SJCRH30 (cell line): Measurements from ENCODE around the gene SET. TPM values are rescaled to one million over a fixed set of nuclear protein-coding genes. Genes with fewer than 3 reads are reported as not detected.
"Not testable (repeated sequence)": the region's sequence is repeated elsewhere in the genome, so short reads cannot be mapped to it uniquely, and the experiment has no call there.

Experiments used
- DNase-seq, 2 experiments: peaks; one replicate each; pipeline ENCODE4 v3.0.0-alpha.2; 2015 to 2020
- H3K27ac ChIP-seq: fragments of 250-450 bp; sonication (Bioruptor Pico); 2 replicates; pipeline ENCODE4 v1.5.1; 2020; ENCODE audit warnings: mild to moderate bottlenecking, moderate library complexity
- H3K27me3 ChIP-seq: fragments of 250-450 bp; sonication (Bioruptor Pico); 2 replicates; pipeline ENCODE4 v1.5.1; 2020; ENCODE audit warnings: mild to moderate bottlenecking, moderate library complexity
- H3K36me3 ChIP-seq: fragments of 250-450 bp; sonication (Bioruptor Pico); 2 replicates; pipeline ENCODE4 v1.5.1; 2020; ENCODE audit warnings: mild to moderate bottlenecking, moderate library complexity
- H3K4me1 ChIP-seq: fragments of 250-450 bp; sonication (Bioruptor Pico); 2 replicates; pipeline ENCODE4 v1.5.1; 2020; ENCODE audit warnings: mild to moderate bottlenecking, moderate library complexity
- H3K4me3 ChIP-seq: fragments of 250-450 bp; sonication (Bioruptor Pico); 2 replicates; pipeline ENCODE4 v1.5.1; 2020; ENCODE audit warnings: mild to moderate bottlenecking, moderate library complexity
- H3K9me3 ChIP-seq: fragments of 250-450 bp; sonication (Bioruptor Pico); replicated peaks from 2 replicates; pipeline ENCODE4 v1.5.1; 2020; ENCODE audit warnings: mild to moderate bottlenecking, moderate library complexity
- total RNA-seq: library from RNA; depleted of rRNA; stranded (reverse); fragments of >200 nt; shearing (Covaris generic); gene quantifications from 2 replicates; pipeline ENCODE4 v1.2.3, GENCODE V29; 2014

The SET gene
- total RNA-seq, 1 experiment from 2014 or later: 1,149 TPM

GRCh38 chr9:128699096-128699795 is 10.2 kb downstream of the SET start:
- not testable (repeated sequence) for H3K4me3 ChIP-seq, H3K27me3 ChIP-seq, H3K27ac ChIP-seq, H3K9me3 ChIP-seq, DNase-seq, H3K4me1 ChIP-seq
- peaks cover 24% of the 10 kb centered on the region for H3K36me3 ChIP-seq

DNA sequence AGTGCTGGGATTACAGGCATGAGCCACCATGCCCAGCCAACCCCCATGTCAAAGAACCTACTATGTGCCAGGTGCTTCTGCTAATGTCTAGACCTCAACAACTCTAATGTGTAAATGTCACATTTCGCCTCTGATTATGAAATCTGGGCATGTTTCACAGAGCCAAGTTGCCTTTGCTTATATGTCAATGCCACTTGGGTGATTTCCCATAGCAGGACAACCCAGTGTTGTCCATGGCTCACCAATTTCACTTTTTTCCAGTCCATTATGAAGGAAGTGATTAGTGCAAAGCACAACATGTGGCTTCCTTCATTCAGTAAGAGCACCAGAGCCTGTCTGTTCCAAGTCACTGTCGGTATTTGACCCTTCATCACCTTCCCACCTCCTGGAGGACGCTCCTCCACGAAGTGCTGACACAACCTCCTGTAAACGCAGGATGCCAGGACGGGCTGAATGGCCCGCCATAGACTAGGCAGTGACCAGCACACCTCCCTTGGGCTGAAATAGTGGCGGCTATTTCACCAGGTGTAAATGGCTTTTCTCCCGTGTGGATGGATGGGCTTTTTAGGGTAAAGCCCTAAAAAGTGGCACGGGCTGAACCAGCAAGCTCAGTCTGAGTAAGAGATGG is 12.3 kb downstream of the SET start:
- Histone ChIP-seq H3K36me3 (peaks cover 14% of the 10 kb centered on the region), H3K9me3 (no peaks in the 10 kb centered on the region), H3K27ac (no peak overlapping the region), H3K4me1 (no peaks in the 10 kb centered on the region), H3K4me3 (no peak overlapping the region), H3K27me3 (no peaks in the 10 kb centered on the region)
- DNase-seq: peak in 1 of 2 experiments; percentile 15

DNA sequence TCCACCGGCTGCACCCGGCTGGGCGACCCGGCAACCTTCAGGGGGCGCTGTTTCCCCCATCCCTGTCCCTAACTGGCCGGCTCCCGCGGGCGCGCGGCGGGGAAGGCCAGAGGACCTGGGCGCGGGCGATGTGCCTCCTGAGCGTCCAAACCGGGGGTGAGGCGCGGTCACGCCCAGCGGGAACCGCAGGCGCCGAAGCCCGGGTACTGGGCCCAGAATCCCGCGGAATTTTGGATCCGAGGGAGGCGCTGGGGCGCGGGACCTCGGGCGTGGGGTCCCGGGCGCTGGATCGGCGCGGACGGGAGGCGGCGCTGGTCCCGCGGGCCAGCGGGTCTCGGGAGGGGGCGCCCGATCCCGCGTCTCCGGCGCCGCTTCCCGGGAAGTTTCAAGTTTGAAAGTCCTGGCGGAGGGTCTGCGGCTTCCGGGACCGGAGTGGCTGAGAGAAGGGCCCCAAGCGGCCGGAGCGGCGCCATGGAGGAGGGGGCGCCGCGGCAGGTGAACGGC is 13.5 kb downstream of the SET start, which contains the start of gene PKN3:
Gene PKN3 (plus strand): TSS at position 59 of the 504 bp plus-strand sequence. CDS start 413 bp downstream, at position 472.
- Histone ChIP-seq H3K27me3 (no peaks in the 10 kb centered on the region), H3K9me3 (no peaks in the 10 kb centered on the region), H3K36me3 (peaks cover 12% of the 10 kb centered on the region), H3K4me1 (no peaks in the 10 kb centered on the region), H3K4me3 (peak within 1 kb of the TSS; percentile 76), H3K27ac (peak within 1 kb of the TSS; percentile 68)
- DNase-seq: peak; percentile 95 to 97

GRCh38 chr9:128702949-128703615 is 14.1 kb downstream of the SET start:
- Histone ChIP-seq H3K27me3 (no peaks in the 10 kb centered on the region), H3K27ac (peak overlapping the region; percentile 68), H3K4me3 (peak overlapping the region; percentile 76), H3K4me1 (no peaks in the 10 kb centered on the region), H3K9me3 (no peaks in the 10 kb centered on the region), H3K36me3 (peaks cover 15% of the 10 kb centered on the region)
- peak; percentile 83 to 84 for DNase-seq

- Histone ChIP-seq H3K36me3 (peaks cover 18% of the 10 kb centered on the region), H3K27ac (peak overlapping the region; percentile 68), H3K9me3 (no peaks in the 10 kb centered on the region), H3K4me1 (no peaks in the 10 kb centered on the region), H3K27me3 (no peaks in the 10 kb centered on the region), H3K4me3 (peak overlapping the region; percentile 76)
- DNase-seq: no peak
Observed at GRCh38 chr9:128703616-128704355, 14.8 kb downstream of the SET start.

- Histone ChIP-seq H3K9me3 (no peaks in the 10 kb centered on the region), H3K4me3 (no peak overlapping the region), H3K36me3 (peaks cover 18% of the 10 kb centered on the region), H3K27me3 (no peaks in the 10 kb centered on the region), H3K4me1 (no peaks in the 10 kb centered on the region), H3K27ac (no peak overlapping the region)
- DNase-seq: no peak
Observed at GRCh38 chr9:128704356-128704670, 15.3 kb downstream of the SET start.

DNA sequence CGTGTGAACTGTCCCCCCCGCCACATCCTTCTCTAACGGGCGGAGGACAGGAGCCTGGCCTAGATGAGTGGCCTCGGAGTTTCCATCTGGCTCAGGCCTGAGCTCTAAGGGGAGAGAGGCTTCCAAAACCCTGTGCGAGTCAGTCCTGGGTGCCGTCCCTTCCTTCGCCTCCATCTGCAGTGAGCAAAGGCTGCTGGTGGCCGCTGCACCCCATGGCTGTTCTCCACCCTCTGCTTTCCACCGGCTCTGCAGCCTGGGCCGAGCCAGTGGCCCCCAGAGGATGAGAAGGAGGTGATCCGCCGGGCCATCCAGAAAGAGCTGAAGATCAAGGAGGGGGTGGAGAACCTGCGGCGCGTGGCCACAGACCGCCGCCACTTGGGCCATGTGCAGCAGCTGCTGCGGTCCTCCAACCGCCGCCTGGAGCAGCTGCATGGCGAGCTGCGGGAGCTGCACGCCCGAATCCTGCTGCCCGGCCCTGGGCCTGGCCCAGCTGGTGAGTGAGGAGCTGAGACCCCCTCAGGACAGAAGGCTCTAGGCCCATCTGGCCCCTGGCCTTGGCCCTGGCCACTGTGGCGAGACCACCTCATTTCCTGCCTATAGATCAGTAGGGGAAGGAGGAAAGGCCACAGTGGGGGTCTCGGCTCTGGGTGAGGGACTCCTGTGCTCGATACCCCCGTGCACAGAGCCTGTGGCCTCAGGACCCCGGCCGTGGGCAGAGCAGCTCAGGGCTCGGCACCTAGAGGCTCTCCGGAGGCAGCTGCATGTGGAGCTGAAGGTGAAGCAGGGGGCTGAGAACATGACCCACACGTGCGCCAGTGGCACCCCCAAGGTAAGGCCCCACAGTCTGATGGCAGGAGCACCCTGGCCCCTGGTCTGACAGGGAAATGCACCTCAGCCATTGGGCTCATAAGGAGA is 16.3 kb downstream of the SET start:
- Histone ChIP-seq H3K27me3 (no peaks in the 10 kb centered on the region), H3K9me3 (no peaks in the 10 kb centered on the region), H3K4me3 (no peak overlapping the region), H3K36me3 (peaks cover 18% of the 10 kb centered on the region), H3K27ac (no peak overlapping the region), H3K4me1 (no peaks in the 10 kb centered on the region)
- peak in 1 of 2 experiments; percentile 7 for DNase-seq

DNA sequence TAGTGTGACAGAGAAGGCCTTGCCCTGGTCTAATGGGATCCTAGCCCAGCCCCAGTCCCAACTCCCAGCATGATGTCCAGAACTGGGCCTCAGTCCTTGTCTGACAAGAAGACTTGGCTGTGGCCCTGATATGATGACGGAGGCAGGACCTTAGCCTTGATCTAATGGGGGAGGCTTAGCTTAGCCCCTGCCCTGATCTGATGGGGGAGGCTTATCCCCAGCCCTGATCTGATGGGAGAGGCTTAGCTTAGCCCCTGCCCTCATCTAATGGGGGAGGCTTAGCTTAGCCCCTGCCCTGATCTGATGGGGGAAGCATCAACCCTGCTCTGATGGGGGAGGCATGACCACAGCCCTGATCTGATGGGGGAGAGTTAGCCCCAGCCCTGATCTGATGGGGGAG is 17.0 kb downstream of the SET start:
- Histone ChIP-seq H3K27me3 (no peaks in the 10 kb centered on the region), H3K27ac (no peak overlapping the region), H3K4me3 (no peak overlapping the region), H3K36me3 (peaks cover 23% of the 10 kb centered on the region), H3K9me3 (no peaks in the 10 kb centered on the region), H3K4me1 (no peaks in the 10 kb centered on the region)
- DNase-seq: no peak

GRCh38 chr9:128706671-128707381 is 17.8 kb downstream of the SET start:
- H3K27ac ChIP-seq: no peak overlapping the region
- H3K4me3 ChIP-seq: no peak overlapping the region
- peaks cover 24% of the 10 kb centered on the region for H3K36me3 ChIP-seq
- DNase-seq: no peak
- no peaks in the 10 kb centered on the region for H3K27me3 ChIP-seq
- no peaks in the 10 kb centered on the region for H3K4me1 ChIP-seq
- H3K9me3 ChIP-seq: no peaks in the 10 kb centered on the region

DNA sequence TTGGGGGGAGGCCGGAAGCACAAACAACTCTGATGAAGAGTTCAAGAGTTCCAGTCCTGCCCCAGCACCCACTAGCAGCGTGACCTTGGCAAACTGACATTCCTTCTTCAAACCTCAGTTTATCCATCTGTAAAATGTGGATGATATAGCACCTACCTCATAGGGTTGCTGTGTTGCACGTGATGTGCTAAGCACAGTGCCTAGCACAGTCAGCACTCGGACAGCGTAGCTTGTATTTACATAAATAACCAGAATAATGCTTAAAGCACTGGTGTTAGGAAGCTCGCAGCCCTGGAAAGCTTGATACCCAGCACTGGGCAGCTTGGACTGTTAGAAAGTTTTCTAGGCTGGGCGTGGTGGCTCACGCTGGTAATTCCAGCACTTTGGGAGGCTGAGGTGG is 18.4 kb downstream of the SET start:
- Histone ChIP-seq H3K27ac (no peak overlapping the region), H3K27me3 (no peaks in the 10 kb centered on the region), H3K4me1 (no peaks in the 10 kb centered on the region), H3K4me3 (no peak overlapping the region), H3K9me3 (no peaks in the 10 kb centered on the region), H3K36me3 (peaks cover 30% of the 10 kb centered on the region)
- no peak for DNase-seq

DNA sequence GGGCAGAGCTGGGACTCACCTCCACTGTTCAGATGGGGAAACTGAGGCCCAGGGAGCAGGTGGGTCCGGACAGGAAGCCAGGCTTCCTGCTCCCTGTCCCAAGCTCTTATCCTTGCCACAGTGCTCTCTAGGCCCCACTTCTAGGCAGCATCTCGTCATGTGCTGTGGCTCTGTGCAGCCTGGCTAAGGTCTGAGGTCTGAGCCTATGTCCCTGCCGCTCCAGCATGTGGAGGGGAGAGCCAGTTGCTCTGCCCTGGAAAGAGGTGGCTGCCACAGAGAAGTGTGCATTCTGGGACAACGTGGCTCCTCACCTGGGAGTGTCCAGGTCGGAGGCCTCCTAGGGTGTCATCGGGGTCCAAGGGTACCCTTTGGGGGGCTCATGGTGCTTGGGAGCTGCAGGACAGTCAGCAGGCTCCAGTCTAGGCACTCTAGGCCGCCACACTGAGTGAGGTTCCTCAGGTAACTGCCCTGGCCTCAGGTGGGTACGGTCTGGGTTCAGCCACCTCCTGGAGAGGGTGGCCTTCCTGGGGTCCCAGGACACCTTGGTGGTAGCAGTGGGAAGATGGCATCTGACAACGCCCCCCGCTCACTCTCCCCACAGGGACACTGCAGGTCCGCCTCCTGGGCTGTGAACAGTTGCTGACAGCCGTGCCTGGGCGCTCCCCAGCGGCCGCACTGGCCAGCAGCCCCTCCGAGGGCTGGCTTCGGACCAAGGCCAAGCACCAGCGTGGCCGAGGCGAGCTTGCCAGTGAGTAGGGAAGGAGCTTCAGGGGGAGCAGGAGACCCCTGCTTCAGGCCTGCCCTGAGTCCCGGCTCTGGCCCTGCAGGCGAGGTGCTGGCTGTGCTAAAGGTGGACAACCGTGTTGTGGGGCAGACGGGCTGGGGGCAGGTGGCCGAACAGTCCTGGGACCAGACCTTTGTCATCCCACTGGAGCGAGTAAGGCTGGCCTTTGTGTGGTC is 23.7 kb downstream of the SET start:
- Histone ChIP-seq H3K27ac (no peak overlapping the region), H3K27me3 (no peaks in the 10 kb centered on the region), H3K4me1 (no peaks in the 10 kb centered on the region), H3K9me3 (no peaks in the 10 kb centered on the region), H3K4me3 (no peak overlapping the region), H3K36me3 (peaks cover 41% of the 10 kb centered on the region)
- no peak for DNase-seq

DNA sequence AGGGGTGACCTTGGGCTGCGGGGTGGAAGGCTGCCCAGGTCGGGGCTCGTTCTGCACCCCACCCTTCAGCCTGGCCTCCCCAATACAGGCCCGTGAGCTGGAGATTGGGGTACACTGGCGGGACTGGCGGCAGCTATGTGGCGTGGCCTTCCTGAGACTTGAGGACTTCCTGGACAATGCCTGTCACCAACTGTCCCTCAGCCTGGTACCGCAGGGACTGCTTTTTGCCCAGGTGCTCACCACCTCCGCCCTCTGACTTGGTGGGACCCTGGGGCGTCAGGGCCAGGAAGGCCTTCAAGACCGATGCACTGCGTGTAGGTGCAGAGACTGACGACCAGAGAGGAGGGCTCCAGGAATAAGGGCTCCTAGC is 24.4 kb downstream of the SET start:
- H3K9me3 ChIP-seq: no peaks in the 10 kb centered on the region
- no peak overlapping the region for H3K27ac ChIP-seq
- DNase-seq: no peak
- H3K4me3 ChIP-seq: no peak overlapping the region
- no peaks in the 10 kb centered on the region for H3K27me3 ChIP-seq
- no peaks in the 10 kb centered on the region for H3K4me1 ChIP-seq
- peaks cover 41% of the 10 kb centered on the region for H3K36me3 ChIP-seq
